Neural cell (in vitro differentiated cells): Measurements from ENCODE around the gene SMG1. TPM values are rescaled to one million over a fixed set of nuclear protein-coding genes. Genes with fewer than 3 reads are reported as not detected.

ENCODE experiments used
- H2AFZ ChIP-seq: fragments of 200-600, 300-800 bp; sonication (generic), shearing (Covaris generic); 2 replicates; pipeline ENCODE4 v1.6.0; 2014; ENCODE audit warnings: low read depth, mild to moderate bottlenecking, antibody characterized with exemption, low read length, moderate library complexity
- H3F3A ChIP-seq: fragments of 200-600 bp; shearing (Covaris generic); 2 replicates; pipeline ENCODE4 v1.6.1; 2016; ENCODE audit warnings: mild to moderate bottlenecking, moderate library complexity, mixed read lengths, antibody characterized with exemption, low read length; ENCODE audit not compliant: insufficient read depth, poor library complexity, severe bottlenecking
- H3K27ac ChIP-seq: fragments of 200-600, 300-800 bp; sonication (generic), shearing (Covaris generic); 2 replicates; pipeline ENCODE4 v1.5.1; 2014; ENCODE audit warnings: mild to moderate bottlenecking, low read length, moderate library complexity
- H3K27me3 ChIP-seq: fragments of 300-800, 200-600 bp; sonication (generic), shearing (Covaris generic); 2 replicates; pipeline ENCODE4 v1.6.0; 2014; ENCODE audit warnings: mild to moderate bottlenecking, low read depth, low read length, moderate library complexity; ENCODE audit not compliant: insufficient read depth
- H3K36me3 ChIP-seq: fragments of 300-800, 200-600 bp; sonication (generic), shearing (Covaris generic); 2 replicates; pipeline ENCODE4 v1.5.1; 2014; ENCODE audit warnings: mild to moderate bottlenecking, antibody characterized with exemption, low read length, moderate library complexity; ENCODE audit not compliant: insufficient read depth
- H3K4me2 ChIP-seq: fragments of 300-800, 200-600 bp; sonication (generic), shearing (Covaris generic); 2 replicates; pipeline ENCODE4 v1.6.0; 2014; ENCODE audit warnings: mild to moderate bottlenecking, low read length
- H3K4me3 ChIP-seq: fragments of 300-800, 200-600 bp; sonication (generic), shearing (Covaris generic); 2 replicates; pipeline ENCODE4 v1.5.1; 2014; ENCODE audit warnings: mild to moderate bottlenecking, low read length, moderate library complexity
- H3K79me2 ChIP-seq: fragments of 200-600 bp; shearing (Covaris generic); replicated peaks from 2 replicates; pipeline ENCODE4 v1.6.0; 2014; ENCODE audit warnings: mild to moderate bottlenecking, low read length, moderate library complexity; ENCODE audit not compliant: insufficient read depth
- H3K9ac ChIP-seq: fragments of 300-800, 200-600 bp; sonication (generic), shearing (Covaris generic); 2 replicates; pipeline ENCODE4 v1.6.1; 2016; ENCODE audit warnings: mild to moderate bottlenecking, low read length, mixed read lengths
- H3K9me2 ChIP-seq: fragments of 200-600 bp; shearing (Covaris generic); 2 replicates; pipeline ENCODE4 v1.6.1; 2016; ENCODE audit warnings: mild to moderate bottlenecking, low read length, mixed read lengths; ENCODE audit not compliant: insufficient read depth
- H3K9me3 ChIP-seq: fragments of 200-600, 300-800 bp; sonication (generic), shearing (Covaris generic); 2 replicates; pipeline ENCODE4 v1.6.1; 2016; ENCODE audit warnings: mild to moderate bottlenecking, mixed run types, low read length, moderate library complexity, mixed read lengths
- H4K20me1 ChIP-seq: fragments of 200-600 bp; shearing (Covaris generic); 2 replicates; pipeline ENCODE4 v1.6.1; 2016; ENCODE audit warnings: mild to moderate bottlenecking, mixed run types; ENCODE audit not compliant: insufficient read depth
- EP300 ChIP-seq: fragments of 450-650 bp; conservative IDR thresholded peaks from 2 replicates; pipeline ENCODE4 v1.6.1; 2014; ENCODE audit warnings: antibody characterized with exemption, mild to moderate bottlenecking, moderate library complexity; ENCODE audit not compliant: poor library complexity, severe bottlenecking
- EZH2 ChIP-seq: fragments of 200-600, 300-800 bp; shearing (Covaris generic), sonication (generic); IDR thresholded peaks from 2 replicates; pipeline ENCODE4 v1.6.1; 2014; ENCODE audit warnings: antibody characterized with exemption, low read length, borderline replicate concordance, mild to moderate bottlenecking; ENCODE audit not compliant: insufficient read depth, poor library complexity, severe bottlenecking
- MXI1 ChIP-seq: fragments of 450-650 bp; conservative IDR thresholded peaks from 2 replicates; pipeline ENCODE4 v1.6.1; 2014; ENCODE audit warnings: antibody characterized with exemption, mild to moderate bottlenecking; ENCODE audit not compliant: poor library complexity, severe bottlenecking
- POLR2AphosphoS5 ChIP-seq: IDR thresholded peaks from 2 replicates; pipeline ENCODE4 v1.6.1; 2012
- RAD21 ChIP-seq: fragments of 450-650 bp; conservative IDR thresholded peaks from 2 replicates; pipeline ENCODE4 v1.6.1; 2014; ENCODE audit warnings: antibody characterized with exemption, mild to moderate bottlenecking, moderate library complexity
- SMC3 ChIP-seq: fragments of 450-650 bp; conservative IDR thresholded peaks from 2 replicates; pipeline ENCODE4 v1.6.1; 2014; ENCODE audit warnings: antibody characterized with exemption, mild to moderate bottlenecking, moderate library complexity; ENCODE audit not compliant: poor library complexity
- TAF1 ChIP-seq: IDR thresholded peaks from 2 replicates; pipeline ENCODE4 v1.6.1; 2012; ENCODE audit warnings: low read depth
- polyA plus RNA-seq: library from polyadenylated mRNA; depleted of rRNA; stranded (reverse); fragments of >200 nt; gene quantifications from 2 replicates; pipeline ENCODE4 v1.2.3, GENCODE V29; 2014
- TF ChIP-seq, protein P1 (sequence below): IDR thresholded peaks from 2 replicates; pipeline ENCODE4 v1.6.1; 2012; ENCODE audit warnings: borderline replicate concordance
- TF ChIP-seq, protein P2 (sequence below): fragments of 450-650 bp; IDR thresholded peaks from 2 replicates; pipeline ENCODE4 v1.5.1; 2014; ENCODE audit warnings: antibody characterized with exemption, mild to moderate bottlenecking, moderate library complexity; ENCODE audit not compliant: poor library complexity, severe bottlenecking

The SMG1 gene
- polyA plus RNA-seq, 1 donor from 2014 or later = 26.3 TPM

DNA sequence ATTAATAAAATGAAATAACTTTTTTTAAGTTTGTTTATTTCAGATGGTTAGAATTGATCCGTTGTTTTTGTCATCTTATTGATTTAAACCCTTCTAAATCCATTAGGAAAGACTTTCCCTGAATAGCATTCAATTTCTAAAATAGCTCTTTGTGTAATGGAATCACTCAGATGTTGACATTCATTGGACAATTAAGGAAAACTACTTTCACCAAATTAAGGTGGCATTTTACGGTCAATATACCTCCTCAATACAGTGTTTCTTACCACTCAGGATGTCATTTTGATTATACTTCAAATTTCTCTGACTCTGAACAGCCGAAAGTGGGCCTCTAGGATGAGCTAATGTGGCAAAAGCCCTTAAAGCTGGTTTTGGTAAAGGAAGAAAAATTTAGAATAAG, 126.7 kb downstream of the SMG1 start:
- H3K9me3 ChIP-seq = no peaks in the 10 kb centered on the region
- peak overlapping the region; percentile 83 for H3K4me3 ChIP-seq
- H3K27me3 ChIP-seq = no peaks in the 10 kb centered on the region
- H4K20me1 ChIP-seq = no peaks in the 10 kb centered on the region
- H3K27ac ChIP-seq = no peak overlapping the region
- no peak for TF ChIP-seq TAF1
- no peak for TF ChIP-seq EZH2
- TF ChIP-seq, protein P1, sequence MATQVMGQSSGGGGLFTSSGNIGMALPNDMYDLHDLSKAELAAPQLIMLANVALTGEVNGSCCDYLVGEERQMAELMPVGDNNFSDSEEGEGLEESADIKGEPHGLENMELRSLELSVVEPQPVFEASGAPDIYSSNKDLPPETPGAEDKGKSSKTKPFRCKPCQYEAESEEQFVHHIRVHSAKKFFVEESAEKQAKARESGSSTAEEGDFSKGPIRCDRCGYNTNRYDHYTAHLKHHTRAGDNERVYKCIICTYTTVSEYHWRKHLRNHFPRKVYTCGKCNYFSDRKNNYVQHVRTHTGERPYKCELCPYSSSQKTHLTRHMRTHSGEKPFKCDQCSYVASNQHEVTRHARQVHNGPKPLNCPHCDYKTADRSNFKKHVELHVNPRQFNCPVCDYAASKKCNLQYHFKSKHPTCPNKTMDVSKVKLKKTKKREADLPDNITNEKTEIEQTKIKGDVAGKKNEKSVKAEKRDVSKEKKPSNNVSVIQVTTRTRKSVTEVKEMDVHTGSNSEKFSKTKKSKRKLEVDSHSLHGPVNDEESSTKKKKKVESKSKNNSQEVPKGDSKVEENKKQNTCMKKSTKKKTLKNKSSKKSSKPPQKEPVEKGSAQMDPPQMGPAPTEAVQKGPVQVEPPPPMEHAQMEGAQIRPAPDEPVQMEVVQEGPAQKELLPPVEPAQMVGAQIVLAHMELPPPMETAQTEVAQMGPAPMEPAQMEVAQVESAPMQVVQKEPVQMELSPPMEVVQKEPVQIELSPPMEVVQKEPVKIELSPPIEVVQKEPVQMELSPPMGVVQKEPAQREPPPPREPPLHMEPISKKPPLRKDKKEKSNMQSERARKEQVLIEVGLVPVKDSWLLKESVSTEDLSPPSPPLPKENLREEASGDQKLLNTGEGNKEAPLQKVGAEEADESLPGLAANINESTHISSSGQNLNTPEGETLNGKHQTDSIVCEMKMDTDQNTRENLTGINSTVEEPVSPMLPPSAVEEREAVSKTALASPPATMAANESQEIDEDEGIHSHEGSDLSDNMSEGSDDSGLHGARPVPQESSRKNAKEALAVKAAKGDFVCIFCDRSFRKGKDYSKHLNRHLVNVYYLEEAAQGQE = no peak
- TF ChIP-seq MXI1 = no peak
- TF ChIP-seq EP300 = no peak
- TF ChIP-seq, protein P2, sequence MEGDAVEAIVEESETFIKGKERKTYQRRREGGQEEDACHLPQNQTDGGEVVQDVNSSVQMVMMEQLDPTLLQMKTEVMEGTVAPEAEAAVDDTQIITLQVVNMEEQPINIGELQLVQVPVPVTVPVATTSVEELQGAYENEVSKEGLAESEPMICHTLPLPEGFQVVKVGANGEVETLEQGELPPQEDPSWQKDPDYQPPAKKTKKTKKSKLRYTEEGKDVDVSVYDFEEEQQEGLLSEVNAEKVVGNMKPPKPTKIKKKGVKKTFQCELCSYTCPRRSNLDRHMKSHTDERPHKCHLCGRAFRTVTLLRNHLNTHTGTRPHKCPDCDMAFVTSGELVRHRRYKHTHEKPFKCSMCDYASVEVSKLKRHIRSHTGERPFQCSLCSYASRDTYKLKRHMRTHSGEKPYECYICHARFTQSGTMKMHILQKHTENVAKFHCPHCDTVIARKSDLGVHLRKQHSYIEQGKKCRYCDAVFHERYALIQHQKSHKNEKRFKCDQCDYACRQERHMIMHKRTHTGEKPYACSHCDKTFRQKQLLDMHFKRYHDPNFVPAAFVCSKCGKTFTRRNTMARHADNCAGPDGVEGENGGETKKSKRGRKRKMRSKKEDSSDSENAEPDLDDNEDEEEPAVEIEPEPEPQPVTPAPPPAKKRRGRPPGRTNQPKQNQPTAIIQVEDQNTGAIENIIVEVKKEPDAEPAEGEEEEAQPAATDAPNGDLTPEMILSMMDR = no peak
- TF ChIP-seq SMC3 = no peak
- H3K9ac ChIP-seq = peak overlapping the region; percentile 76
- H3K36me3 ChIP-seq = no peaks in the 10 kb centered on the region
- no peaks in the 10 kb centered on the region for H3F3A ChIP-seq
- peaks cover 35% of the 10 kb centered on the region for H3K79me2 ChIP-seq
- H3K4me2 ChIP-seq = peak overlapping the region; percentile 21
- no peak overlapping the region for H2AFZ ChIP-seq
- H3K9me2 ChIP-seq = no peaks in the 10 kb centered on the region

DNA sequence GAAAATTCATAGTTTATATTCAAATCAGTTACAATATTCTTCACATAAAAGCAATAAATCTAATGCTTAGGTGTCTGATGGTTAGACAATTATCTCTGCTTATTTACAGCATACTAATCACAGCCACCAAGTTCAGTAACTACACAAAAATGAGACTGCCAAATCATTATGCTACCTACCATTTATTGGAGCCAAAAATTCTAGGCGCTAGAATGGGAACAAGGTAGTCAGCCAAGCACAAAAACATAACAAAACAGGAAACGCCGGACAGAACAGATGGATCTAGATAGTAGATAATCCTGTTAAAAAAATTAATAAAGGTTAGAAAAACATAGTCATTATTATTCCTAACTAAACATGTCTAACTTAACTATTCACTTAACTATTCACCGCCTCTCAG, 128.5 kb downstream of the SMG1 start:
- TF ChIP-seq EZH2 (no peak), EP300 (no peak), POLR2AphosphoS5 (no peak), SMC3 (no peak), MXI1 (no peak), RAD21 (no peak), TAF1 (no peak)
- TF ChIP-seq, protein P2 = no peak
- TF ChIP-seq, protein P1 = no peak
- H2AFZ ChIP-seq = no peak overlapping the region
- no peak overlapping the region for H3K4me3 ChIP-seq
- H3K4me2 ChIP-seq = no peak overlapping the region
- H3K27ac ChIP-seq = no peak overlapping the region
- no peaks in the 10 kb centered on the region for H3K9me2 ChIP-seq
- H3K79me2 ChIP-seq = peaks cover 35% of the 10 kb centered on the region
- no peaks in the 10 kb centered on the region for H3F3A ChIP-seq
- H3K9me3 ChIP-seq = no peaks in the 10 kb centered on the region
- no peak overlapping the region for H3K9ac ChIP-seq
- no peaks in the 10 kb centered on the region for H4K20me1 ChIP-seq
- no peaks in the 10 kb centered on the region for H3K36me3 ChIP-seq
- no peaks in the 10 kb centered on the region for H3K27me3 ChIP-seq
